IMR-90 (cell line): Measurements from ENCODE around the gene KCTD3. TPM values are rescaled to one million over a fixed set of nuclear protein-coding genes. Genes with fewer than 3 reads are reported as not detected.

Experiments
- ATAC-seq: fragments of 200-7000 bp; cut with Tn5 transposase; 2 replicates; pipeline ENCODE4 v1.9.1; 2020; ENCODE audit warnings: low read depth, mild to moderate bottlenecking, moderate library complexity
- BruUV-seq: library from RNA; stranded (reverse); fragments of 400-500 nt; replicated peaks from 2 replicates; lab custom pipeline; 2021; lab: Mats Ljungman, UMichigan
- CTCF ChIA-PET: fragments of 300-600 bp; formaldehyde crosslinking; extraction: SDS; loops from one replicate; lab custom pipeline; 2021; ENCODE audit warnings: antibody characterized with exemption; lab: Yijun Ruan, JAX
- POLR2A ChIA-PET: fragments of 300-600 bp; sonication (Branson Sonifier 250); formaldehyde crosslinking; loops from one replicate; lab custom pipeline; 2022; ENCODE audit warnings: antibody characterized with exemption; ENCODE audit not compliant: unreplicated experiment; lab: Charles Lee
- DNase-seq: peaks from one replicate; pipeline ENCODE4 v3.0.0; 2013
- H2AFZ ChIP-seq: replicated peaks from 2 replicates; pipeline ENCODE3; 2013; ENCODE audit warnings: low read length, mild to moderate bottlenecking; ENCODE audit not compliant: poor library complexity
- H2AK5ac ChIP-seq: 2 replicates; pipeline ENCODE4 v1.6.1; 2013; ENCODE audit warnings: low read depth, low read length, inconsistent platforms
- H2AK9ac ChIP-seq: replicated peaks from 2 replicates; pipeline ENCODE3; 2013; ENCODE audit warnings: mild to moderate bottlenecking, low read depth, low read length, moderate library complexity; ENCODE audit not compliant: poor library complexity
- H2BK120ac ChIP-seq: 2 replicates; pipeline ENCODE4 v1.6.1; 2013; ENCODE audit warnings: low read depth, low read length, inconsistent platforms
- H2BK15ac ChIP-seq: 3 replicates; pipeline ENCODE4 v1.6.1; 2013; ENCODE audit warnings: low read depth, low read length, inconsistent platforms
- H2BK20ac ChIP-seq: 2 replicates; pipeline ENCODE4 v1.6.1; 2013; ENCODE audit warnings: low read depth, mild to moderate bottlenecking, inconsistent platforms, low read length, moderate library complexity
- H2BK5ac ChIP-seq: 2 replicates; pipeline ENCODE4 v1.6.1; 2013; ENCODE audit warnings: mild to moderate bottlenecking, low read depth, low read length, inconsistent platforms; ENCODE audit not compliant: poor library complexity, severe bottlenecking
- H3K14ac ChIP-seq: replicated peaks from 2 replicates; pipeline ENCODE4 v1.6.1; 2013; ENCODE audit warnings: low read depth, low read length, inconsistent platforms
- H3K18ac ChIP-seq: 2 replicates; pipeline ENCODE4 v1.6.1; 2013; ENCODE audit warnings: low read depth, low read length, control low read depth
- H3K23ac ChIP-seq: 2 replicates; pipeline ENCODE4 v1.6.1; 2013; ENCODE audit warnings: low read depth, low read length, inconsistent platforms
- H3K27ac ChIP-seq: 2 replicates; pipeline ENCODE4 v1.5.1; 2013; ENCODE audit warnings: mild to moderate bottlenecking, control low read depth, low read length; ENCODE audit not compliant: insufficient read depth
- H3K27me3 ChIP-seq: 2 replicates; pipeline ENCODE4 v1.6.1; 2013; ENCODE audit warnings: low read length; ENCODE audit not compliant: control insufficient read depth, insufficient read depth
- H3K36me3 ChIP-seq: 2 replicates; pipeline ENCODE4 v1.6.1; 2013; ENCODE audit warnings: low read length, mixed read lengths; ENCODE audit not compliant: control insufficient read depth, insufficient read depth
- H3K4ac ChIP-seq: 2 replicates; pipeline ENCODE4 v1.6.1; 2013; ENCODE audit warnings: low read depth, low read length, inconsistent platforms
- H3K4me1 ChIP-seq: 2 replicates; pipeline ENCODE4 v1.6.1; 2013; ENCODE audit warnings: low read length, mixed read lengths; ENCODE audit not compliant: control insufficient read depth, insufficient read depth
- H3K4me2 ChIP-seq: 2 replicates; pipeline ENCODE4 v1.6.1; 2013; ENCODE audit warnings: low read depth, mild to moderate bottlenecking, control low read depth, low read length, moderate library complexity
- H3K4me3 ChIP-seq: 2 replicates; pipeline ENCODE4 v1.5.1; 2013; ENCODE audit warnings: low read depth, mild to moderate bottlenecking, control low read depth, low read length, moderate library complexity; ENCODE audit not compliant: insufficient read depth
- H3K56ac ChIP-seq: 2 replicates; pipeline ENCODE4 v1.6.1; 2013; ENCODE audit warnings: low read length, inconsistent platforms; ENCODE audit not compliant: insufficient read depth; ENCODE audit errors: extremely low read depth
- H3K79me1 ChIP-seq, 2 experiments: 2 replicates each; pipeline ENCODE4 v1.6.1; 2013; ENCODE audit warnings: low read length in 2 of 2, inconsistent platforms in 1 of 2, low read depth in 1 of 2
- H3K9ac ChIP-seq: 2 replicates; pipeline ENCODE4 v1.6.1; 2013; ENCODE audit warnings: low read depth, low read length, control low read depth
- H3K9me1 ChIP-seq: 2 replicates; pipeline ENCODE4 v1.6.1; 2013; ENCODE audit warnings: low read length, inconsistent platforms; ENCODE audit not compliant: insufficient read depth
- H3K9me3 ChIP-seq: 2 replicates; pipeline ENCODE4 v1.6.1; 2013; ENCODE audit warnings: low read length; ENCODE audit not compliant: control insufficient read depth, insufficient read depth
- H4K20me1 ChIP-seq: 2 replicates; pipeline ENCODE4 v1.6.1; 2013; ENCODE audit warnings: low read length, inconsistent platforms; ENCODE audit not compliant: insufficient read depth
- H4K5ac ChIP-seq: 2 replicates; pipeline ENCODE4 v1.6.1; 2013; ENCODE audit warnings: mild to moderate bottlenecking, low read depth, low read length, control low read depth
- H4K8ac ChIP-seq, 2 experiments: 2 replicates each; pipeline ENCODE4 v1.6.1; 2013; ENCODE audit warnings: low read depth in 2 of 2, low read length in 2 of 2, control low read depth in 1 of 2, inconsistent platforms in 1 of 2
- H4K91ac ChIP-seq: 2 replicates; pipeline ENCODE4 v1.6.1; 2013; ENCODE audit warnings: low read depth, low read length, inconsistent platforms; ENCODE audit not compliant: insufficient read depth
- BHLHE40 ChIP-seq: fragments of 150-350 bp; IDR thresholded peaks from 2 replicates; pipeline ENCODE4 v1.6.1; 2016; ENCODE audit warnings: mild to moderate bottlenecking, low read depth, low read length
- CEBPB ChIP-seq: IDR thresholded peaks from 2 replicates; pipeline ENCODE4 v1.6.1; 2012; ENCODE audit warnings: low read depth, low read length, improper control_type of control experiment
- CHD1 ChIP-seq: IDR thresholded peaks from 2 replicates; pipeline ENCODE4 v1.6.1; 2012; ENCODE audit warnings: low read depth, low read length, improper control_type of control experiment
- ELK1 ChIP-seq: fragments of 150-350 bp; IDR thresholded peaks from 2 replicates; pipeline ENCODE4 v1.6.1; 2016; ENCODE audit warnings: low read depth, mild to moderate bottlenecking, low read length, moderate library complexity, borderline replicate concordance
- FOS ChIP-seq: fragments of 150-350 bp; IDR thresholded peaks from 2 replicates; pipeline ENCODE4 v1.6.1; 2016; ENCODE audit warnings: low read depth, low read length
- MAFK ChIP-seq: IDR thresholded peaks from 2 replicates; pipeline ENCODE4 v1.6.1; 2012; ENCODE audit warnings: low read depth, low read length, improper control_type of control experiment
- MXI1 ChIP-seq: IDR thresholded peaks from 2 replicates; pipeline ENCODE4 v1.6.1; 2012; ENCODE audit warnings: low read depth, mild to moderate bottlenecking, low read length, moderate library complexity, borderline replicate concordance
- NFE2L2 ChIP-seq: fragments of 150-350 bp; IDR thresholded peaks from 2 replicates; pipeline ENCODE4 v1.6.1; 2016; ENCODE audit warnings: low read depth, mild to moderate bottlenecking, low read length
- POLR2A ChIP-seq: IDR thresholded peaks from 2 replicates; pipeline ENCODE4 v1.6.1; 2012; ENCODE audit warnings: mild to moderate bottlenecking, low read depth, low read length
- RCOR1 ChIP-seq: IDR thresholded peaks from 2 replicates; pipeline ENCODE4 v1.6.1; 2012; ENCODE audit warnings: mild to moderate bottlenecking, low read length, improper control_type of control experiment; ENCODE audit not compliant: insufficient replicate concordance
- RFX5 ChIP-seq: IDR thresholded peaks from 2 replicates; pipeline ENCODE4 v1.8.0; 2012; ENCODE audit warnings: low read depth, mild to moderate bottlenecking, low read length, moderate library complexity
- SMC3 ChIP-seq: fragments of 150-350 bp; IDR thresholded peaks from 2 replicates; pipeline ENCODE4 v1.6.1; 2016; ENCODE audit warnings: low read depth, mild to moderate bottlenecking, antibody characterized with exemption, low read length, moderate library complexity
- USF2 ChIP-seq: fragments of 150-350 bp; IDR thresholded peaks from 2 replicates; pipeline ENCODE4 v1.6.1; 2017; ENCODE audit warnings: mild to moderate bottlenecking, antibody characterized with exemption, low read length, low read depth
- WGBS, 2 experiments: methylation state at CpG; one replicate each; pipeline versions ENCODE4 v1.1.5 to v1.1.7; 2013; ENCODE audit warnings: missing lambda C conversion rate in 2 of 2; ENCODE audit not compliant: insufficient read length in 1 of 2; ENCODE audit errors: extremely low coverage in 2 of 2; 5-methylcytosine and 5-hydroxymethylcytosine counted together
- dilution Hi-C: fragments of 300-500 bp; cut with HindIII; formaldehyde crosslinking; loops from one replicate; pipeline ENCODE4 v1.14.3; 2018; ENCODE audit warnings: low sequenced_read_pairs; ENCODE audit not compliant: unreplicated experiment
- in situ Hi-C: fragments of 300-500 bp; cut with MboI; formaldehyde crosslinking; loops from 3 replicates; pipeline ENCODE4 v1.14.3; 2019; ENCODE audit warnings: low sequenced_read_pairs, inconsistent platforms, mixed read lengths
- intact Hi-C: fragments of 100-400 bp; cut with micrococcal nuclease; formaldehyde crosslinking; loops from 2 replicates; pipeline ENCODE4 v1.10.0; 2022
- polyA plus RNA-seq, 3 experiments: library from polyadenylated mRNA; depleted of rRNA; stranded (reverse); fragments of >200 nt; gene quantifications; 2 replicates each; pipeline ENCODE4 v1.2.3, GENCODE V29; 2012; ENCODE audit warnings: low replicate concordance in 1 of 3
- total RNA-seq: library from RNA; depleted of rRNA; stranded (reverse); fragments of >200 nt; gene quantifications from 2 replicates; pipeline ENCODE4 v1.2.3, GENCODE V29; 2012

KCTD3 gene
- total and polyA plus RNA-seq, 2 of the 4 experiments (the other 2 are of a cell fraction) = 43.6 to 49.5 TPM

GRCh38 chr1:215569986-215570824, 3.1 kb downstream of the KCTD3 start (continued):
- TF ChIP-seq RCOR1 (no peak), NFE2L2 (no peak), POLR2A (no peak)

- Histone ChIP-seq H3K14ac (no peak overlapping the region), H4K8ac (no peak overlapping the region), H4K5ac (no peak overlapping the region), H4K91ac (no peak overlapping the region), H3K9me3 (peaks cover 2% of the 10 kb centered on the region; the same call in 1 of the 2 replicates), H3K79me1 (peaks cover 5 to 12% of the 10 kb centered on the region in 2 experiments; a peak in 1 of 4 replicates), H3K56ac (no peak overlapping the region), H3K18ac (no peak overlapping the region), H2AK5ac (no peak overlapping the region), H3K9ac (no peak overlapping the region), H2BK5ac (no peak overlapping the region), H3K23ac (no peak overlapping the region), H2BK20ac (no peak overlapping the region), H2AFZ (no peak overlapping the region), H3K36me3 (peaks cover 30% of the 10 kb centered on the region), H3K4me2 (no peak overlapping the region), H2AK9ac (no peak overlapping the region), H3K4me3 (no peak overlapping the region), H2BK15ac (no peak overlapping the region), H3K4me1 (no peaks in the 10 kb centered on the region), H3K4ac (no peak overlapping the region), H2BK120ac (no peak overlapping the region), H3K27ac (no peak overlapping the region), H3K27me3 (no peaks in the 10 kb centered on the region), H4K20me1 (no peaks in the 10 kb centered on the region), H3K9me1 (no peaks in the 10 kb centered on the region)
- no CpG with 5 or more reads among the region's 2 CpGs for WGBS, 2 experiments
- POLR2A ChIA-PET = no interaction called here
- dilution Hi-C loops = no loop called here
- ATAC-seq = no peak
- in situ Hi-C loops = no loop called here
- no peak for DNase-seq
- no TSS peak for BruUV-seq
- TF ChIP-seq SMC3 (no peak), RFX5 (no peak), BHLHE40 (no peak), NFE2L2 (no peak), USF2 (no peak), FOS (no peak), RCOR1 (no peak), MXI1 (no peak), POLR2A (no peak), ELK1 (no peak), CHD1 (no peak), MAFK (no peak), CEBPB (no peak)
- intact Hi-C loops = no loop called here
- CTCF ChIA-PET = no interaction called here
Observed at GRCh38 chr1:215581896-215582295, 14.8 kb downstream of the KCTD3 start.
